ENCODE measurements around the gene RAB3C.

RAB3C gene

DNA sequence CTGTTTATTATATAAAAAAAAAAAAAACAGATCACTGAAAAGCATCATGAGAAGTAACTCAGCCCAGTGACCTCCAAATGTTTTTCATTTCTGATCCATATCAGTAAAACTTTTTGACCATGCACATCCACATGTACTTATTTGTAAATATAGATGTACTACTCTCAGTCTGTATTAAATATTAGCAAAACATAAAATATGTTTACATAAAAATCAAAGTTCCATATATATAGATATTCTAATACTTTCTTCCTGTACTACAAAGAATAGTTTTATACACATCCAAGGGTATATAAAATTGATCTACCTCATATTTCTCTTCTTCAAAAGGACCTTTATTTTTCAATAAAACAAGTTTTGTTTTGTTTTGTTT lies 309.1 kb downstream of the RAB3C start:
- DNase-seq (ENCODE audit: low spot score in 2 of 2), result no peak
- Mint-ChIP-seq H3K4me3 (peak overlapping the region; percentile 63), H3K27ac (peak overlapping the region; percentile 60), H3K9me3 (no peaks in the 10 kb centered on the region), H3K4me1 (peaks cover 37% of the 10 kb centered on the region), H3K36me3 (no peaks in the 10 kb centered on the region)
- ATAC-seq, result no peak

DNA sequence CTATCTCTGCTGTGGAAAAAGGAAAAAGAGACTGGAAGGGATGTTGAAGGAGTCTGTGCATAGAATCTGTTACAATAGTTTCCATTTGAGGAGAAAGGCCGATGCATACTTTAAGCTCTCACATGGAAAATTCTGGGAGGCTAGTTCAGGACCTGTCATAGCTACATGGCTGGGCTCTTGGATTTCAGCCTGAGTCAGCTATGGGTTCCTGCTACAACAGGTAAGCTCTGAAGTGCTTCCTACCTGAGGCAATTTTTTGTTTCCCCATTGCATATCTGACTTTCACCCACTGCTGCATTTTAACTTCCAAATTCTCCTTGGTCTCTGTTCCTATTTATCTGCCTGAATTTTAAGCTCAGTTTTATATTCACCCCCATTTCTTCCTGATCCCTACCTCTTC lies 310.7 kb downstream of the RAB3C start:
- H3K9me3 Mint-ChIP-seq, result no peaks in the 10 kb centered on the region

DNA sequence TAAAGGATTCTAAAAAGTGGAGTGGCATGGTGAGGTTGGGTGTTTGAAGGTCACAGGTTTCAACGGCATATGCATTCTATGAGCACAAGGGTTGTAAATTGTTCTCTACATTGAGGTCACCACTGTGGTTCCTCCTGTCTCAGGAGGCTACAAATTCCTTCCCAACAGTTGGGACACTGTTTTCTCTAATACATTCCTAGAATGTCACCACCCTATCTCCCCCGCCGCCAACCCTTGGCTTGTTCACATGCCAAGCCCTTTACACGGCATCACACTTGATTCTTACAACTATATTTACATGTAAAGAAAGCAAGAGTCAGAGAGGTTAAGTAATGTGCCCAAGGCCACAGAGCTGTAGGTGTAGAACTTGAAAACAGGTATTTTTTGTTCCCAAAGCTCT lies 315.1 kb downstream of the RAB3C start:
- Mint-ChIP-seq H3K36me3 (no peaks in the 10 kb centered on the region), H3K4me1 (no peaks in the 10 kb centered on the region), H3K27ac (no peak overlapping the region), H3K9me3 (no peaks in the 10 kb centered on the region), H3K4me3 (no peak overlapping the region)
- ATAC-seq (no peak), DNase-seq (ENCODE audit: low spot score in 2 of 2) (no peak)

More for the DNA sequence above, 310.7 kb downstream of the RAB3C start:
- peaks cover 21% of the 10 kb centered on the region for H3K4me1 Mint-ChIP-seq
- H3K36me3 Mint-ChIP-seq, result no peaks in the 10 kb centered on the region
- no peak overlapping the region for H3K27ac Mint-ChIP-seq
- DNase-seq (ENCODE audit: low spot score in 2 of 2) (no peak), ATAC-seq (no peak)
- no peak overlapping the region for H3K4me3 Mint-ChIP-seq

GRCh38 chr5:58898538-58898937 lies 315.7 kb downstream of the RAB3C start:
- Mint-ChIP-seq H3K4me3 (no peak overlapping the region), H3K27ac (no peak overlapping the region), H3K9me3 (no peaks in the 10 kb centered on the region), H3K4me1 (no peaks in the 10 kb centered on the region), H3K36me3 (no peaks in the 10 kb centered on the region)
- ATAC-seq, result peak; percentile 49
- DNase-seq (ENCODE audit: low spot score in 2 of 2), result no peak

GRCh38 chr5:58901271-58901670 lies 318.4 kb downstream of the RAB3C start:
- Mint-ChIP-seq H3K9me3 (peaks cover 2% of the 10 kb centered on the region), H3K4me3 (no peak overlapping the region), H3K4me1 (no peaks in the 10 kb centered on the region), H3K36me3 (no peaks in the 10 kb centered on the region), H3K27ac (no peak overlapping the region)
- no peak for ATAC-seq
- no peak for DNase-seq (ENCODE audit: low spot score in 2 of 2)

GRCh38 chr5:58902305-58902704 lies 319.4 kb downstream of the RAB3C start:
- H3K4me3 Mint-ChIP-seq, result no peak overlapping the region
- ATAC-seq (no peak), DNase-seq (ENCODE audit: low spot score in 2 of 2) (no peak)
- peaks cover 2% of the 10 kb centered on the region for H3K9me3 Mint-ChIP-seq
- no peak overlapping the region for H3K27ac Mint-ChIP-seq
- H3K4me1 Mint-ChIP-seq, result no peaks in the 10 kb centered on the region
- no peaks in the 10 kb centered on the region for H3K36me3 Mint-ChIP-seq

- Mint-ChIP-seq H3K9me3 (peaks cover 2% of the 10 kb centered on the region), H3K27ac (no peak overlapping the region), H3K4me1 (no peaks in the 10 kb centered on the region), H3K36me3 (no peaks in the 10 kb centered on the region), H3K4me3 (no peak overlapping the region)
- no peak for DNase-seq (ENCODE audit: low spot score in 2 of 2)
- no peak for ATAC-seq
Measured at GRCh38 chr5:58902765-58903164, 319.9 kb downstream of the RAB3C start.

- ATAC-seq (no peak), DNase-seq (ENCODE audit: low spot score in 2 of 2) (no peak)
- Mint-ChIP-seq H3K4me3 (no peak overlapping the region), H3K27ac (no peak overlapping the region), H3K36me3 (no peaks in the 10 kb centered on the region), H3K9me3 (peaks cover 2% of the 10 kb centered on the region), H3K4me1 (no peaks in the 10 kb centered on the region)
Measured at GRCh38 chr5:58904737-58905136, 321.9 kb downstream of the RAB3C start.

GRCh38 chr5:58905944-58906343 lies 323.1 kb downstream of the RAB3C start:
- no peak for ATAC-seq
- no peak for DNase-seq (ENCODE audit: low spot score in 2 of 2)
- H3K4me3 Mint-ChIP-seq, result no peak overlapping the region
- no peaks in the 10 kb centered on the region for H3K36me3 Mint-ChIP-seq
- peaks cover 2% of the 10 kb centered on the region for H3K9me3 Mint-ChIP-seq
- no peaks in the 10 kb centered on the region for H3K4me1 Mint-ChIP-seq
- no peak overlapping the region for H3K27ac Mint-ChIP-seq

All from stimulated activated effector memory CD8-positive, alpha-beta T cell treated with anti-CD3 and anti-CD28 coated beads, Interleukin-12 subunit alpha, Interleukin-12 subunit beta, amount 100 ng/mL, for 72 hours (primary cell).